Small intestine (tissue), 7 donors: ENCODE results near the gene NANOS3. TPM values are rescaled to one million over a fixed set of nuclear protein-coding genes. Genes with fewer than 3 reads are reported as not detected.

Source experiments
- DNase-seq, 2 donors: peaks; one replicate each; pipeline versions ENCODE4 v3.0.0 to v3.0.0-alpha.2; 2013
- FAIRE-seq: peaks from 2 replicates; lab custom pipeline; 2012; peaks lifted over from hg19 to GRCh38; lab: Jason Lieb, UNC
- H3K27ac ChIP-seq, 3 donors: one replicate each; pipeline ENCODE4 v1.5.1; 2013; ENCODE audit warnings: low read length in 2 of 3, mild to moderate bottlenecking in 2 of 3, control low read depth in 1 of 3, inconsistent platforms in 1 of 3, low read depth in 1 of 3, moderate library complexity in 1 of 3
- H3K27me3 ChIP-seq, 3 donors: one replicate each; pipeline ENCODE4 v1.6.1; 2013; ENCODE audit warnings: low read length in 3 of 3, inconsistent platforms in 1 of 3; ENCODE audit not compliant: control insufficient read depth in 3 of 3, insufficient read depth in 3 of 3
- H3K36me3 ChIP-seq, 3 donors: one replicate each; pipeline ENCODE4 v1.6.1; 2013; ENCODE audit warnings: low read length in 3 of 3, inconsistent platforms in 1 of 3, low read depth in 1 of 3, mild to moderate bottlenecking in 1 of 3, moderate library complexity in 1 of 3; ENCODE audit not compliant: control insufficient read depth in 3 of 3, insufficient read depth in 2 of 3
- H3K4me1 ChIP-seq, 3 donors: one replicate each; pipeline ENCODE4 v1.6.1; 2013; ENCODE audit warnings: low read length in 2 of 3, inconsistent platforms in 1 of 3, low read depth in 1 of 3, mild to moderate bottlenecking in 1 of 3, moderate library complexity in 1 of 3; ENCODE audit not compliant: control insufficient read depth in 3 of 3, insufficient read depth in 2 of 3
- H3K4me3 ChIP-seq, 3 donors: one replicate each; pipeline ENCODE4 v1.5.1; 2013; ENCODE audit warnings: low read length in 3 of 3, control low read depth in 1 of 3, inconsistent platforms in 1 of 3, low read depth in 1 of 3, mild to moderate bottlenecking in 1 of 3, moderate library complexity in 1 of 3
- H3K9me3 ChIP-seq, 2 donors: one replicate each; pipeline ENCODE4 v1.6.1; 2013; ENCODE audit warnings: low read depth in 1 of 2, low read length in 1 of 2; ENCODE audit not compliant: control insufficient read depth in 2 of 2, insufficient read depth in 1 of 2
- WGBS, 3 donors: extraction: QIAGEN DNeasy Blood & Tissue Kit; methylation state at CpG; one replicate each; pipeline ENCODE4 v1.1.7; 2013; 5-methylcytosine and 5-hydroxymethylcytosine counted together
- polyA plus RNA-seq, 4 donors: library from polyadenylated mRNA; stranded (reverse) in 3 of 4; unstranded in 1 of 4; fragments of 200-250 nt in 3 of 4; fragments of 120-200 nt in 1 of 4; gene quantifications; one replicate each; pipeline versions ENCODE4 v1.2.1 to v1.2.3, GENCODE V29; 2013
- donor health status: healthy with polysubstance abuse.
- donor health status: control.
- donor health status: control.
- donor health status: Bipolar disorder and iron deficiency.
- donor health status: healthy.

NANOS3 gene
- polyA plus RNA-seq, 4 donors: 0.45 to 1.0 TPM; not detected in 2

DNA sequence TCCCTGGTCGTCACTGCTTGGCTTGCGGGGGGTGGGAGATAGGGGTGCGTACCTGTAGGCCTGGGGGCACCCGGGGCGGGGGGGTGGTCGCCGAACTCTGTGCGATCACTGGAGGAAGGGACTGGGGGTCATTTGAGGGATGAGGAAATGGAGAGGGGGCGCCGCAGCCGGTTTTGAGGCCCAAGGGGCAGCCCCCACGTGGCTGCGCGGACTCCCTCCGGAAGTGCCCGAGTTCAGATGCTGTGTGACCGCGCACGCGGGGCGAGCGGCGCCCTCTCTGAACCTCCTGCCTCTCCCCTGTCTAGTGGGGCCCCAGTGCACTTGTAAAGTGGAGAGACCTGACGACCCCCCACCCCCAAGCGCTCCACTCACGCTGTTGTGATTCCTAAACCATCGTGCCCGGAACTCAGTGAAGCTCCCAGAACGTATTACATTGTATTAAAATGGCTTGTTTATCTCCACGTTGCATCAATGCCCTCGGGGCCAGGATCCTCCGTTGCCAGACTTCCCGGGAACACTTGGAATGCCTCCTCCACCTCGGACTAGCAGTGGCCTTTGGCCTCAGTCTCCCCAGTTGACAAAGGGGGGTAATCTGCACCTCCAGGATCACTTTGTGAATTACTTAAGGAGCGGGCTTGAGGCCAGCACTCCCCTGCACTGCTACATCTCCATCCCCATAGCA lies 3.0 kb upstream of the NANOS3 start:
- Histone ChIP-seq H3K4me3 (no peak overlapping the region), H3K27ac (no peak overlapping the region), H3K36me3 (peaks cover 0 to 7% (median 0%) of the 10 kb centered on the region in 3 donors), H3K27me3 (peaks cover 0 to 2% (median 0%) of the 10 kb centered on the region in 3 donors), H3K4me1 (peaks cover 0 to 10% (median 0%) of the 10 kb centered on the region in 3 donors), H3K9me3 (no peaks in the 10 kb centered on the region)
- WGBS, 3 donors: 58 to 76% (median 64%) methylated on average over 35 of the region's 35 CpGs
- FAIRE-seq (no peak), DNase-seq (no peak)

DNA sequence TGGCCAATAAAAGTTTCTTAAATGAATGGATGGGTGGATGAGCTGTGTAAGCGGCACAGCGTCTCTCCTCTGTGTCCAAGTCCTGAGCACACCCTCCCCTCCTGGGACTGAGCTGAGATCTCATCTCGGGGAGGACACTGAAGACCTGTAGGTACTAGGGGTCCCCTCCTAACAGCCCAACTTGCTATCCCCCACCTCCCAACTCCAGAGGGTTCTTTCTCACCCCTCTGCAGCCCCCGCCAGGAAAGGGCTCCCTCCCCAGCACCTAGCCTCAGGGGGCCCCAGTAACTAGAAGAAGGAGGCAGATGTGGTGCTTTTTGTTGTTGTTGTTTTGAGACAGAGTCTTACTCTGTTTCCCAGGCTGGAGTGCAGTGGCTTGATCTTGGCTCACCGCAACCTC lies 1.1 kb upstream of the NANOS3 start:
- FAIRE-seq: no peak

DNA sequence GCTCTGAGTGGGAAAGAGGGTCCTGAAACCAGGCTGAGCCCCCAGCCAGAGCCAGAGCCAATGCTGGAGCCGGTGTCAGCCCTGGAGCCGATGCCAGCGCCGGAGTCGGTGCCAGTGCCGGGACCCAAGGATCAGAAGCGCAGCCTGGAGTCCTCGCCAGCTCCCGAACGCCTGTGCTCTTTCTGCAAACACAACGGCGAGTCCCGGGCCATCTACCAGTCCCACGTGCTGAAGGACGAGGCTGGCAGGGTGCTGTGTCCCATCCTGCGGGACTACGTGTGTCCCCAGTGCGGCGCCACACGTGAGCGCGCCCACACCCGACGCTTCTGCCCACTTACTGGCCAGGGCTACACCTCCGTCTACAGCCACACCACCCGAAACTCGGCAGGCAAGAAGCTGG lies 369 bp downstream of the NANOS3 start:
- FAIRE-seq: no peak
- no peak for DNase-seq
- Histone ChIP-seq H3K9me3 (no peaks in the 10 kb centered on the region), H3K36me3 (no peaks in the 10 kb centered on the region), H3K4me3 (no peak overlapping the region), H3K27me3 (peaks cover 0 to 2% (median 0%) of the 10 kb centered on the region in 3 donors), H3K4me1 (peaks cover 0 to 18% (median 6%) of the 10 kb centered on the region in 3 donors), H3K27ac (no peak overlapping the region)
- WGBS, 3 donors: 78 to 89% (median 78%) methylated on average over 27 of the region's 27 CpGs

More for the DNA sequence above, 1.1 kb upstream of the NANOS3 start:
- WGBS, 3 donors: 88 to 97% (median 96%) methylated on average over 5 of the region's 5 CpGs
- no peaks in the 10 kb centered on the region for H3K9me3 ChIP-seq
- H3K27me3 ChIP-seq: peaks cover 0 to 2% (median 0%) of the 10 kb centered on the region in 3 donors
- DNase-seq: no peak
- no peak overlapping the region for H3K4me3 ChIP-seq
- H3K27ac ChIP-seq: no peak overlapping the region
- no peaks in the 10 kb centered on the region for H3K36me3 ChIP-seq
- H3K4me1 ChIP-seq: peaks cover 0 to 19% (median 5%) of the 10 kb centered on the region in 3 donors

DNA sequence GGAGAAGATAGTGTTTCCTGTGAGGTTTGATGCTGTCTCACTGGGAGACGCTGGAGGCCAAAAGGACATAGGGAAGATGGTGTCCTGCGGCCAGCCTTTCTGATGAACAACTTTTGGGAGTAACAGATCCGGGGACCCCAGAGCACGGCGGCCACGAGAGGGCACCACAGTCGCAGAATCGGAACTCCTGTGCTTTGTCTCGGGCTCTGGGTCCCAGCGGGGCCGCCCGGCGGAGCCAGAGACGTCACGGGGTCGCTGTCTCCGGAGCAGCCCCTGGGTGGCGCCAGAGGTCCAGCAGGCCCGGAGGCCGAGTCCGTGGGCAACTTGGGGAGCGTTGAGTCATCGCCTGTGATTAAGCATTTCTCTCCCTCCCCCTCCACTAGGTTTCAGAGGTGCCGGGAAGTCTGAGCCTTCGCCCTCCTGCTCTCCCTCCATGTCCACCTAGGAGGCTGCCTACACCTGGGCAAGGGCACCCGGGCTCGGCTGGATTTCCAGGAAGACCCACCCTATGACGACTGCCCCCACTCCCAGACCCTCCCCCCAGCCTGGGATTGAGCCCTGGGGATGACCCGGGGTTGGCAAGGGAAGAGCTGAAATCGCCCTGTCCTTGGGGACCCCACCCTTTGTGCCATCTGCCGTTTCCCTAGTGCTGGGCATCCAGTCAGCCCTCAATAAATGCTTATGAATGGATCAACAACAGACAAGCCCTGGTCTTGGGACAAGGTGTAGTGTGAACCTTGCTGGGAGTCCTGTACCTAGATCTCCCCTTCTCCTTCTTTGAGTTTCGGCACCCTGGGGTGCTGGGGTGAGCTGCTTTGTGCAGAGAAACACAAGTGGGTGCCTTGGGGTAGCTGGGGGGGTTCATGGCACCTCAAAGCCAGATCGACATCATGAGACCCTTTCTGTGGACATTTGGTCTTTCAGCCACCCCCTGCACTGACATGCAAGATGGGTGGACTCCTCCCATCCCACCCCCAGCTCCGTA lies 3.4 kb downstream of the NANOS3 start:
- Histone ChIP-seq H3K4me1 (peaks cover 0 to 23% (median 8%) of the 10 kb centered on the region in 3 donors), H3K36me3 (no peaks in the 10 kb centered on the region), H3K27me3 (no peaks in the 10 kb centered on the region), H3K9me3 (no peaks in the 10 kb centered on the region), H3K27ac (peak overlapping the region; percentile 25 to 79 (median 29)), H3K4me3 (peak overlapping the region in 1 of 3 donors; percentile 27)
- WGBS, 3 donors: 2 to 7% (median 4%) methylated on average over 32 to 34 of the region's 34 CpGs
- FAIRE-seq (no peak), DNase-seq (peak; percentile 97 to 98)

DNA sequence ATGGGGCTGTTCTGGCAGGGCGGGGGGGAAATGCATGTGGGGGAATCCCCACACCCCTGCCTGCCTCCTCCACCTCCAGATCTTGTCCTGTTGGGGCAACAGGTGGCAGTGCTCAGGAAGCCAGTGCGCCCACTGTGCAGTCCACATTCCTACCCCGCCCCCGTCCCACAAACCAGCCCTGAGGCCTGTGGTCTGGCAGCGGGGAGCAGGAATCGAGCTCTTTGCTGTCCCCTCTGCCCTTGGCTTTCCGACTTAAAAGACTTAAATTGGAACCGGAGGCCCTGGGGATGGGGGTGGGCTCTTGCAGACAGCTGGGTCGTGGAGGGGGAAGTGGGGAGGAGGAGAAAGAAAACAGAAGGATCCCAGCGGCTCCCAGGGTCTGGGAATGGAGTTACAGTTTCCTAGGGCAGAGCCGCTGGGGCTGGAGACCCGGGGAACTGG lies 4.3 kb downstream of the NANOS3 start:
- WGBS, 3 donors: 44 to 71% (median 58%) methylated on average over 11 to 12 of the region's 12 CpGs
- FAIRE-seq: no peak
- H3K36me3 ChIP-seq: no peaks in the 10 kb centered on the region
- peaks cover 0 to 26% (median 11%) of the 10 kb centered on the region in 3 donors for H3K4me1 ChIP-seq
- no peaks in the 10 kb centered on the region for H3K9me3 ChIP-seq
- H3K27me3 ChIP-seq: no peaks in the 10 kb centered on the region
- DNase-seq: no peak
- H3K4me3 ChIP-seq: no peak overlapping the region
- H3K27ac ChIP-seq: peak overlapping the region in 1 of 3 donors; percentile 65

DNA sequence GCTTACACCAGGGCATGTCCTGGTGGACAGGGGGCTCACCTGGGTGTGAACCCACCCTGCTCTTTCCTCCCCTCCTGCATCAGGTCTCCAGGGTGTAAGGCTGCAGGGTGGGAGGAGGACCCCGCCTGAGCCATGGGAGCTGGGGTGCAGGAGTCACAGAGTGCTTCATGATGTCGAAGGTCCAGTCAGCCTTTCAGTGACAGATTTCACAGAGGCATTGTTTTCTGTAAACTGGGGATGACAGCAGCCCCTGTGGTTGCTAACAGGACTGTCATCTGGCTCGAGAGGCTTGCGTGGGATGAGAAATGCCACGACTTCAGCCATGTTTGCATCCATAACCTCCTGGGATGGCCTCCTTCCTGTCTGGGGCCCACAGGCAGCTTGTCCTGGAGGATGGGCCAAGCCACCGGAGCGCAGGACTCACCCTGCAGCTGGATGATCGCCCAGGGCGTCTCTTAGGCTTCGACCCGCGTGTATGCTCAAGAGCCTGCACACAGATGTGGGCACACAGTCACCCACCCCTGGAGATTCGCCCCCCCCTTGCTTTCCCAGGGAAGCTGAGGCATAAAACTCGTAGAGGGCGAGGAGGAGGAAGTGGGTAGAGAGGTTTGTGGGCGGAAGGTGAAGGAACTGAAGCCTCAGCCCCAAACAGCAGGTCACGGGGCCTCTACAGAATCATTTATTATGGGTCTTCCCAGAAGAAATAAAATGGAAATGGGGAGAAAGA lies 4.9 kb downstream of the NANOS3 start:
- 24 to 39% (median 31%) methylated on average over 17 of the region's 17 CpGs for WGBS, 3 donors
- Histone ChIP-seq H3K9me3 (no peaks in the 10 kb centered on the region), H3K27ac (peak overlapping the region in 1 of 3 donors; percentile 65), H3K27me3 (no peaks in the 10 kb centered on the region), H3K36me3 (no peaks in the 10 kb centered on the region), H3K4me3 (no peak overlapping the region), H3K4me1 (peaks cover 0 to 25% (median 11%) of the 10 kb centered on the region in 3 donors)
- FAIRE-seq (no peak), DNase-seq (peak in 1 of 2 donors; percentile 49)

DNA sequence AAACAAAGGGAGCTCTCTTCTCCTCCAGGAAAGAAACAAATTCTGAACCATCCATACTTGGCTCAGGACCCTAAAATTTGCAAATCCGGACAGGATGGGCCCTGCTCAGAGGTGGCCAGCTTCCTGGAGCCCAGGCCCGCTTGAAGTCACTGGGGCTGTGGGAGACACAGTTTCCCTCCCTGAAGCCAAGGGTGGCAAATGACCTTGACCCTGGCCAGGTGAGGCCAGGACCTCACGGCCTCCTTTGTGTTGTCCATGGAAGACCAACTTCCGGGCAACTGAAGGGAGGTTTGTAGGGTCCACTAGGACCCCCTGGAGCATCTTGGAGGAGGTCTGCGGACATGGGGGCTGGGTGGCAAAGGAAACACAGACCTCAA lies 5.5 kb downstream of the NANOS3 start:
- H3K27me3 ChIP-seq: no peaks in the 10 kb centered on the region
- no peaks in the 10 kb centered on the region for H3K9me3 ChIP-seq
- DNase-seq (no peak), FAIRE-seq (no peak)
- H3K4me1 ChIP-seq: peaks cover 1 to 22% (median 11%) of the 10 kb centered on the region in 3 donors
- H3K36me3 ChIP-seq: no peaks in the 10 kb centered on the region
- H3K4me3 ChIP-seq: no peak overlapping the region
- H3K27ac ChIP-seq: no peak overlapping the region
- 75 to 82% (median 78%) methylated on average over 5 of the region's 5 CpGs for WGBS, 3 donors

DNA sequence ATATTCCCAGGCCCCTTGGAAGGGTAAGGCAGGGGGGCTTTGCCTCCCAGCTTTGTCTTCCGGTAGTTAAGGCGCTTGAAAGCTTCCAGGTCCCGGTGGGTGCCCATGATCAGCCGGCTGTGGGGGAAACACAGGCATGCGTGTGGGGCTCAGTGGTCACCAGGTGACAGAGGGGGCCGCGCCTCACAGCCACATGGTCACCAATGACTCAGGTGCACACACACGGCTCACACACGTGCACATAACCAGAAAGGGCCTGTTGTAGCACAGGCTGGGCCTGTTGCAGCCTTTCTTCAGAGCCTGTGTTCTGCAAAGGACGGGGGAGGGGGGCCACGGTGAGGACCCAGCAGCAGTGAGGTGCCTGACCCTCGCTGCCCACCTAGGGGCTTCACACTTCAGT lies 5.9 kb downstream of the NANOS3 start:
- H3K4me3 ChIP-seq: no peak overlapping the region
- H3K9me3 ChIP-seq: no peaks in the 10 kb centered on the region
- H3K27me3 ChIP-seq: no peaks in the 10 kb centered on the region
- peaks cover 6 to 22% (median 11%) of the 10 kb centered on the region in 3 donors for H3K4me1 ChIP-seq
- no peak for DNase-seq
- H3K27ac ChIP-seq: no peak overlapping the region
- 83 to 91% (median 91%) methylated on average over 12 of the region's 12 CpGs for whole genome bisulfite sequencing, 3 donors
- FAIRE-seq: no peak
- no peaks in the 10 kb centered on the region for H3K36me3 ChIP-seq
